ENCODE data around the gene NCK1. TPM values are rescaled to one million over a fixed set of nuclear protein-coding genes. Genes with fewer than 3 reads are reported as not detected.

Gene NCK1
- total RNA-seq, result 47.0 and 66.1 TPM in 2 replicates

DNA sequence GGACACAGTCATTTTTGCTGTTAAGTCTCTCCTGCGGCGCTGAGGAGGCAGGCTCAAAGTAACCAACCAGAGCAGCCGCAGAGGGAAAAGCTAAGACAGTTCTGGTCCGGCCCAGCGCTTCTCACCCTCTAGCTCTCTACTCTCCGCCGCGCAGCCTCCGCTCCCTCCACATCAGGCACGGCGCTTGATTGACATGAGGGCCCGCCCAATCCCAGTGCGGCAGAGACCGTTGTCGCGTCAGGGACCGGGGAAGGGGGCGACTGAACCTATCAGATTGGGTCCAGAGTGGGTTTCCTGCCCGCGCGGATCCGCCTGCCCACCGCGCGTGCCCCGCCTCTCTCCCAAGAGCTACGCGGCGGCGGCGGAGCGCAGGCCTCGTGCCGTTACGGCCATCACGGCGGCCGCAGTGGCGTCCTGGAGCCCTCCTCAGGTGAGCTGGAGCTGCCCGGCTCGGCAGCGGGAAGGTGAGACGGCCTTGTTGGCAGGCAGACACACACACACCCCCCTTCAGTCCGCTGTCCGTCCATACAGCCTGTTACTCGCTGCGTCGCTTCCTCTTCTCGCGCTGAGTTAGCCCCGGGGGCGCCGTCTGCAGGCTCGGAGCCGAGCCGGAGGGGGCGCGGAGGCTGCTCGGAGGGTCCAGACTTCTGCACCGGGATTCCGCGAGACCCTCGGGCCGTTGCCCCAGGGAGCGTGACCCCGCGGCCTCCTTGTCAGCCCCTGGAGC lies at the start of gene NCK1:
TSS of gene NCK1 (plus strand) at position 319 of the 727 bp plus-strand sequence. CDS start 65,794 bp downstream, outside the sequence.
- TF ChIP-seq, protein P1, sequence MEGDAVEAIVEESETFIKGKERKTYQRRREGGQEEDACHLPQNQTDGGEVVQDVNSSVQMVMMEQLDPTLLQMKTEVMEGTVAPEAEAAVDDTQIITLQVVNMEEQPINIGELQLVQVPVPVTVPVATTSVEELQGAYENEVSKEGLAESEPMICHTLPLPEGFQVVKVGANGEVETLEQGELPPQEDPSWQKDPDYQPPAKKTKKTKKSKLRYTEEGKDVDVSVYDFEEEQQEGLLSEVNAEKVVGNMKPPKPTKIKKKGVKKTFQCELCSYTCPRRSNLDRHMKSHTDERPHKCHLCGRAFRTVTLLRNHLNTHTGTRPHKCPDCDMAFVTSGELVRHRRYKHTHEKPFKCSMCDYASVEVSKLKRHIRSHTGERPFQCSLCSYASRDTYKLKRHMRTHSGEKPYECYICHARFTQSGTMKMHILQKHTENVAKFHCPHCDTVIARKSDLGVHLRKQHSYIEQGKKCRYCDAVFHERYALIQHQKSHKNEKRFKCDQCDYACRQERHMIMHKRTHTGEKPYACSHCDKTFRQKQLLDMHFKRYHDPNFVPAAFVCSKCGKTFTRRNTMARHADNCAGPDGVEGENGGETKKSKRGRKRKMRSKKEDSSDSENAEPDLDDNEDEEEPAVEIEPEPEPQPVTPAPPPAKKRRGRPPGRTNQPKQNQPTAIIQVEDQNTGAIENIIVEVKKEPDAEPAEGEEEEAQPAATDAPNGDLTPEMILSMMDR (IDR thresholded peaks at IDR 0.05; ENCODE audit: insufficient read depth, low read depth, low read length), result no peak
- peak; percentile 99 for DNase-seq (ENCODE audit: low read depth)
- H3K4me3 ChIP-seq (ENCODE audit: low read depth, low read length), result peak within 1 kb of the TSS; percentile 90

DNA sequence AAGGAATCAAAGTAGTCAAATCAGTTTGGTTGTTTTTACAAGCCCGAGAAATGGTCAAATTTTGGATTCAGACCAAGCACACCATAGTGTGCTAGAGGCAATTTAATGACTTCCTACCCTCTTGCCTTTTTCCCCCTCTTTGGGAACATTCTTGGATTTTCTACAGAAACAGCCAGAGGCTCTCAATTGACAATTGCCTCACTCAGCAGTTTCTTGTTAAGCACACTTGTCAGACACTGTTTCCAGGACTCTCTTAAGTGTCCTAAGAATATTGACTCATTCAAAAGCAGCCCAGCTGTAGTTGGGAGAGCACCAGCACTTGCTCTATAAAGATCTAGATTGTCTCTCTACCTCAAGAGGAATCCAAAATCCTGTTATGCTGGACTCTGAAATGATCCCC lies 44.6 kb upstream of the NCK1 start:
- DNase-seq (ENCODE audit: low read depth), result peak; percentile 29
- TF ChIP-seq, protein P1 (IDR thresholded peaks at IDR 0.05; ENCODE audit: insufficient read depth, low read depth, low read length), result no peak
- H3K4me3 ChIP-seq (ENCODE audit: low read depth, low read length), result no peak overlapping the region

DNA sequence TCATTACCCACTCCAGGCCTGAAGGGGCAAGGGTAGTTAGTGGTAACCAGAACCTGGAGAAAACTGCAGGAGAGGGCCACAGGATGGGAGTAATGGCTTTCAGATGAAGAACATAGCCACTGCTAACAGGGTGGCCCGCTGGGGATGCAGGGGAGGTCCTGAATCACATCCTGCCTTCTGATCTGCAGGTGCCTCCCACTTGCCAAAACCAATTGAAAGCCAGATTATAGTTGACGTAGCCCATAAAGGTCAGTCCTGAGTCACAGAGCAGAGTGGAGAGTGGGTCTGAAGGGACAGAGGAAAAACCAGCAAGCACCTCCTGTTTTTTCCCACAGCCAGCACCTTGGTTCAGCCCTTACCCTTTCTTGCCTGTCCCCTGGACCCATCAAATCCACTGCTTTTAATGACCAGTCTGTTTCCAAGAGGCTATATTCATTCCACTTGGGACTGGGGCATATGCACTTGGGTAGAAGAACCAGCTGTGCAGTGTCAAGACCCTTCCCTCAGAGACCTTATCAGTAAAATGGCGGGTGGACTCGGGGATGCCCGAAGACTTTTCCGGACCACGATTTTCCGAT lies 43.7 kb upstream of the NCK1 start:
- H3K4me3 ChIP-seq (ENCODE audit: low read depth, low read length), result peak overlapping the region; percentile 75
- peak; percentile 64 for DNase-seq (ENCODE audit: low read depth)
- TF ChIP-seq, protein P1 (IDR thresholded peaks at IDR 0.05; ENCODE audit: insufficient read depth, low read depth, low read length), result no peak

DNA sequence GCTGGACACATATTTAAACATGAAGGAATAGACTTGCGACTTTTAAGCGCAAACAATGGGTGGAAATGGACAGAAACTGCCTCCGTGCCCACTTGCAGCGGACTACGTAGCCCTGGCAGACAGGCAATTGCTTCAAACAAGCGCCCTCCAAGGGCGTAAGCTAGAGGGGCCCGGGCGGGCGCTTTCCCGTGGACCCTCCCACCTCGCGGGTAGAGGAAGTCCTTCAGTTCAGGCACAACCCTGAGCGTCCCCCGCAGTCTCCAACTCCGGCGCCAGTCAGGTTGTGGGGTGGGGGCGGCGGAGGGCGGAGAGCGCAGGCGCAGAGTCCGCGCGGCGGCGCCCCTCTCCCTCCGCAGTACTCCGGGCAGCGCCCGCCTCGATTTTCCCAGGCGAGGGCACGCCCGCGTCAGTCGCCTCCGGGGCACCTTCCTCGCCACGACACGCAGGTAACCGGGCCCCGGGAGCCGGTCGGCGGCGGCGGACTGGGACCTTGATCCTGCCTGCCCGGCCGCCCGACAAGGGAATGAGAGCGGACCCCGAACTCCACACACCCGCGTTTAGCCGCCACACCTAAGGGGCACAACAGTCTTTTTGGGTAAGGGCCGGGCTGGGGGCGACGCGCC lies 43.1 kb upstream of the NCK1 start, which contains the start of gene SLC35G2:
TSS of gene SLC35G2 (plus strand) at position 358 of the 623 bp plus-strand sequence. CDS start 35,335 bp downstream, outside the sequence.
- TF ChIP-seq, protein P1 (IDR thresholded peaks at IDR 0.05; ENCODE audit: insufficient read depth, low read depth, low read length), result no peak
- peak within 1 kb of the TSS; percentile 75 for H3K4me3 ChIP-seq (ENCODE audit: low read depth, low read length)
- DNase-seq (ENCODE audit: low read depth), result peak; percentile 49

DNA sequence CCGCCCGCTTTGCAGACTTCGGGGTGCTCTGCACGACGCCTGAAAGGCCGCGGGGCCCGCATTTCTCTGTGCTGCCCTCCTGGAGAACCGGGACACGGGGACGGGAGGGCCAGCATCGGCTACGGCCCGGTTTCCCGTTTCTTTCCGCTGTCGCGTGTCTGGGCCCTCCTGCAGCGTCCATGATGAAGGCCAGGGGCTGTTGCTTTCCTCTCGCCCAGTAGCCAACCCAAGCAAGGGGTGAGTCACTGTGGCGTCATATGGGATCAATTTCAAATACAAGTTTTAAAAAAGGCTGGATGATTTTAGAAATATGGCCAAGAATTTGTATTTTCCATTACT lies 42.6 kb upstream of the NCK1 start:
- TF ChIP-seq, protein P1 (IDR thresholded peaks at IDR 0.05; ENCODE audit: insufficient read depth, low read depth, low read length), result no peak
- DNase-seq (ENCODE audit: low read depth), result peak; percentile 77
- H3K4me3 ChIP-seq (ENCODE audit: low read depth, low read length), result peak overlapping the region; percentile 75

DNA sequence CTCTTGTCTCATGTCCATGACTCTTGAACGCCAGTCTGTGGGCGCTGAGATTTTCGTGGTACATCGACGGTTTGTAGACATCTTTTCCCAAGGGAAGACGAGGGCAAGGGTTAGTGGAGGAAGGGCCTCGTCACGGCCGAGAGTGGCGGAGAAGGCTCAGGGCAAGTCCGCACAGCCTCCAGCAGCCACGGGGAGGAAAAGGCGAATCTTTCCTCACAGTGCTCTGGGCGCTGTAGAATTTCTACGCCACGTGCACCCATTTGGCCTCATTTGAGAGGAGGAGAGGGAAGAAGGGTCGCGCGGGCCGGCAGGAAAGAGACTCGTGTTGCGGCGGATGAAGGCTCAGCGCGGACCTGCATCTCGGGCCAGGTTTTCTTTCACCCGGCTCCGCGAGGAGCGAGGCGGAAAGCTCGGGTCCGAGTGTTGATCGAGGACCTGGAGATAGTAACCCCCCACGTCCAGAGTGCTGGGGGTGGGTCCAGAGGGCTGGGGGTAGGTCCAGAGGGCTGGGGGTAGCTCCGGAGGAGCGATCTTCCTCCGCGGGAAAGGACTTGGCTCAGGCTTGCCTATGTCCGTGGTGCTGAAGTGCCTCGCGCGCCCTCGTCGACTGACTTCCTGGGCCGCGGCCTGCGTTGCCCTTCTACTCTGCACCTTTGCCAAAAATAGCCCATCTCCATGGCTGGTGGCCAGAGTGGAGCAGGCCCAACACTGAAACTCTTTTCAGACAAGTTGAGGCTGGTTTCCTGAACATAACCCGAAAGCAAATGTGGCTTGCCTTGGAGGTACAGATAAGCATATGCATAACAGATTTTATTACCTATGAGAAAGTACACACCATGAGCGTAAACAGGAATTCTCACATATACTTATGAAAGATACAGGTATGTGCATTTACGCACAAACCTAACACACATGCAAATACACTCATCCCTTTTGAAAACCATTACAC lies 42.0 kb upstream of the NCK1 start:
- H3K4me3 ChIP-seq (ENCODE audit: low read depth, low read length), result peak overlapping the region; percentile 75
- peak; percentile 66 for DNase-seq (ENCODE audit: low read depth)
- TF ChIP-seq, protein P1 (IDR thresholded peaks at IDR 0.05; ENCODE audit: insufficient read depth, low read depth, low read length), result no peak
